Measurements from ENCODE around the gene YPEL2.
"Not testable (repeated sequence)": the region's sequence is repeated elsewhere in the genome, so short reads cannot be mapped to it uniquely, and the experiment has no call there.

Gene YPEL2

GRCh38 chr17:59392973-59393679, 61.7 kb downstream of the YPEL2 start:
- Histone ChIP-seq H3K4me3 (ENCODE audit: low read length) (no peak overlapping the region), H3K27me3 (ENCODE audit: control insufficient read depth, insufficient read depth, low read length) (no peaks in the 10 kb centered on the region), H3K9ac (ENCODE audit: low read length) (no peak overlapping the region), H3K36me3 (ENCODE audit: control insufficient read depth, insufficient read depth, low read length) (peaks cover 9% of the 10 kb centered on the region), H3K4me1 (ENCODE audit: control insufficient read depth, insufficient read depth, low read length) (no peaks in the 10 kb centered on the region), H3K9me3 (ENCODE audit: control insufficient read depth, low read length) (no peaks in the 10 kb centered on the region)

GRCh38 chr17:59393742-59394410, 62.4 kb downstream of the YPEL2 start:
- H3K9me3 ChIP-seq (ENCODE audit: control insufficient read depth, low read length); H3K4me3 ChIP-seq (ENCODE audit: low read length); H3K36me3 ChIP-seq (ENCODE audit: control insufficient read depth, insufficient read depth, low read length); H3K27me3 ChIP-seq (ENCODE audit: control insufficient read depth, insufficient read depth, low read length); H3K9ac ChIP-seq (ENCODE audit: low read length); H3K4me1 ChIP-seq (ENCODE audit: control insufficient read depth, insufficient read depth, low read length): not testable (repeated sequence)

DNA sequence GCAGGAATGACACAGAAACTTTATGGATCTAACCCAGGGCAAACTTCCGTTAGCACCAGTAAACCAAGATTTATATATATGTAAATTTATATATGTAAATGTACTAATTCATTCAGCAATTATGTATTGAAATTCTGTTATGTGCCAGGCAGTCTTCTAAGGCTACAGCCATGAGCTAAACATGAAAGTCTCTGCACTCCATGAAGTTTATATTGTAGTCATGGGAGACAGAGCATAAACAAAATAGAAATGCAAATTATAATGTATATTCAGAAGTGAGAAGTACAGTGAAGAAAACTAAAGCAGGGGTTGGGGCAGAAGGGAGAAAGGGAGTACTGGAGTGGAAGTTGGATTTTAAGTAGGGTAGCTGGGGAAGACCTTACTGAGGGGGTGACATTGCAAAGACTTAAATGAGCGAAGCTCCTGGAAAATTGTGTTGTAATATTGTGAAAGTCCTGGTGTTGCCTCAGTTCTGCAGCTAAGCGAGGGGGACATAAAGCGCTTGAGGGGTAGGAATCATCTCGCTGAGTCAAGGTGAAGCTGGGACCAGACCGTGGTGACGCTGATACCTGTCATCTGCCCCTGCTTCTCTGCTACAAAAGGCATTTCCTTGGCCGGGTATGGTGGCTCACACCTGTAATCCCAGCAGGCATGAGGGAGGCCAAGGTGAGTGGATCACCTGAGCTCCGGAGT, 64.8 kb downstream of the YPEL2 start:
- H3K9ac ChIP-seq (ENCODE audit: low read length), result no peak overlapping the region
- no peak overlapping the region for H3K4me3 ChIP-seq (ENCODE audit: low read length)
- peaks cover 8% of the 10 kb centered on the region for H3K4me1 ChIP-seq (ENCODE audit: control insufficient read depth, insufficient read depth, low read length)
- peaks cover 9% of the 10 kb centered on the region for H3K36me3 ChIP-seq (ENCODE audit: control insufficient read depth, insufficient read depth, low read length)
- no peaks in the 10 kb centered on the region for H3K9me3 ChIP-seq (ENCODE audit: control insufficient read depth, low read length)
- H3K27me3 ChIP-seq (ENCODE audit: control insufficient read depth, insufficient read depth, low read length), result no peaks in the 10 kb centered on the region

GRCh38 chr17:59397316-59398073, 66.0 kb downstream of the YPEL2 start:
- Histone ChIP-seq H3K9ac (ENCODE audit: low read length) (no peak overlapping the region), H3K36me3 (ENCODE audit: control insufficient read depth, insufficient read depth, low read length) (peaks cover 9% of the 10 kb centered on the region), H3K9me3 (ENCODE audit: control insufficient read depth, low read length) (no peaks in the 10 kb centered on the region)

GRCh38 chr17:59399914-59400313, 68.5 kb downstream of the YPEL2 start:
- H3K36me3 ChIP-seq (ENCODE audit: control insufficient read depth, insufficient read depth, low read length), result peaks cover 9% of the 10 kb centered on the region
- no peak overlapping the region for H3K4me3 ChIP-seq (ENCODE audit: low read length)
- no peaks in the 10 kb centered on the region for H3K27me3 ChIP-seq (ENCODE audit: control insufficient read depth, insufficient read depth, low read length)
- no peaks in the 10 kb centered on the region for H3K9me3 ChIP-seq (ENCODE audit: control insufficient read depth, low read length)
- H3K4me1 ChIP-seq (ENCODE audit: control insufficient read depth, insufficient read depth, low read length), result peaks cover 13% of the 10 kb centered on the region
- H3K9ac ChIP-seq (ENCODE audit: low read length), result no peak overlapping the region

More at GRCh38 chr17:59397316-59398073, 66.0 kb downstream of the YPEL2 start:
- Histone ChIP-seq H3K27me3 (ENCODE audit: control insufficient read depth, insufficient read depth, low read length) (no peaks in the 10 kb centered on the region), H3K4me1 (ENCODE audit: control insufficient read depth, insufficient read depth, low read length) (peaks cover 13% of the 10 kb centered on the region), H3K4me3 (ENCODE audit: low read length) (no peak overlapping the region)

- Histone ChIP-seq H3K4me3 (ENCODE audit: low read length) (no peak overlapping the region), H3K9me3 (ENCODE audit: control insufficient read depth, low read length) (no peaks in the 10 kb centered on the region), H3K4me1 (ENCODE audit: control insufficient read depth, insufficient read depth, low read length) (peaks cover 13% of the 10 kb centered on the region), H3K36me3 (ENCODE audit: control insufficient read depth, insufficient read depth, low read length) (peaks cover 6% of the 10 kb centered on the region), H3K9ac (ENCODE audit: low read length) (no peak overlapping the region), H3K27me3 (ENCODE audit: control insufficient read depth, insufficient read depth, low read length) (no peaks in the 10 kb centered on the region)
These were observed 69.4 kb downstream of the YPEL2 start for GRCh38 chr17:59400858-59401257.

DNA sequence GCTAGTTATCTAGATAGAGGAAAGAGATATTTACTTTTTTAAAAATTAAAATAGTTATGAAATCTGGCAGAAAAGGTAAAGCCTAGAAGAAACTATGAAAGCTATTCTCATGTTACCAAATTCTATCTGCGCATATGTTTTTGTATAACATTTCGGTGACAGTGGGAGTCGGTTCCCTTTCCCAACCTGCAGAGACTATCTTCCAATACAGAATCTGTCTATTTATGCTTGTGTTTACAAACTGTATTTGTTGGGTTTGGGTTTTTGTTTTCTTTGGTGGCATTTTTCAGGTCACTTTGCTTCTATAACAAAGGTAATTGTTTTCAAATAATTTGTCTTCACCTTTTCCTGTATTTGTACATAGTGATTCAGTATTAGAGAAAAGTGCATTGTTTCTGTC, 69.8 kb downstream of the YPEL2 start:
- Histone ChIP-seq H3K4me1 (ENCODE audit: control insufficient read depth, insufficient read depth, low read length) (peaks cover 17% of the 10 kb centered on the region), H3K36me3 (ENCODE audit: control insufficient read depth, insufficient read depth, low read length) (peaks cover 6% of the 10 kb centered on the region), H3K4me3 (ENCODE audit: low read length) (no peak overlapping the region), H3K9ac (ENCODE audit: low read length) (no peak overlapping the region), H3K9me3 (ENCODE audit: control insufficient read depth, low read length) (no peaks in the 10 kb centered on the region), H3K27me3 (ENCODE audit: control insufficient read depth, insufficient read depth, low read length) (no peaks in the 10 kb centered on the region)

DNA sequence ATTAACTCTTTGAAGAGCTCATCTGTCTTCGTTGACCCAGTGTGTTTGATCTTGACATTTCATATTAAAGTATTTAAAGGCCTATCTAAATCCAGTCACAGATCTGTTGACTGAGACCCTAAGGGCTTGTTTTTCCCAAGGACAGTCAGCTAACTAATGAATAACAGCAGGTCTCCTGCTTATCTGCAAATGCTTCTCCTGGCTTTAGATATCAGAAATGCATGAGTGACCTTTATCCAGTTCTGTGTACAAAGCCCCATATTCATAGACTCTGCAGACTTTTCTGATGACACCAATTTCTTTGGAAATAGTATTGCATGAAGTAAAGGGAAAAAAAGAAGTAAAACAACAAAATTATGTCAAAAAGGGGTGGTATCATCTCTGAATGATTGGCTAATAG, 70.3 kb downstream of the YPEL2 start:
- peaks cover 6% of the 10 kb centered on the region for H3K36me3 ChIP-seq (ENCODE audit: control insufficient read depth, insufficient read depth, low read length)
- no peak overlapping the region for H3K4me3 ChIP-seq (ENCODE audit: low read length)

DNA sequence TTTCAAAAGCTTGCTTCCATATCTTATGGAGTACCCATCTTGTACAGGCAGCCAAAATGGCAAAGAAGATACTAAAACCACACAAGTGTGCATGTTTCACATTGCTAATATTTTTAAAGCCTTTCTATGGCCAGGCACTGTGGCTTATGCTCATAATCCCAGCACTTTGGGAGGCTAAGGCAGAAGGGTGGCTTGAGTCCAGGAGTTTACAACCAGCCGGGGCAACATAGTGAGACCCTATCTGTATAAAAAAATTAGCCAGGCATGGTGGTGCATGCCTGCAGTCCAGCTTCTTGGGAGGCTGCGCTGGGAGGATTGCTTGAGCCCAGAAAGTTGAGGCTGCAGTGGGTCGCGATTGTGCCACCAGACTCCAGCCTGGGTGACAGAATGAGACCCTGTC, 71.3 kb downstream of the YPEL2 start:
- H3K4me1 ChIP-seq (ENCODE audit: control insufficient read depth, insufficient read depth, low read length), result peaks cover 25% of the 10 kb centered on the region

More for the DNA sequence above, 70.3 kb downstream of the YPEL2 start:
- peaks cover 22% of the 10 kb centered on the region for H3K4me1 ChIP-seq (ENCODE audit: control insufficient read depth, insufficient read depth, low read length)
- H3K9me3 ChIP-seq (ENCODE audit: control insufficient read depth, low read length), result no peaks in the 10 kb centered on the region
- no peaks in the 10 kb centered on the region for H3K27me3 ChIP-seq (ENCODE audit: control insufficient read depth, insufficient read depth, low read length)
- H3K9ac ChIP-seq (ENCODE audit: low read length), result no peak overlapping the region

DNA sequence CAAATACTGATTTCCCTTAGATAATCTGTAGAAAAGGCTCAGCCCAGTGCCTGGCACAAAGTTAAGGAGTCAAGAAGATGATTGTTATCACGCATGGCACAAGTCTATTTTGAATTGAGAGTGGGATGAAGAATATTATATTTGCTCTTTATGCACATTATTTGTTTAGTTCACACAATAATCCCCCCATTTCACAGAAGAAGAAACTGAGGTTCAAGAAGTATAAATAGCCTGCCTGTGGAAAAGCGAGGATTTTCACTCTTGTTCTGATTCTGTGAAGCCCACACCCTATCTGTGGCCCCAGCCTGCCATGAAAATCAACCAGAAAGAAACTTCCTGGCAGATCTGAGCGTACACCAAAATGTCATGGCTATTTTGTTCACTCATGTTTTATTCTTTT, 73.0 kb downstream of the YPEL2 start:
- no peak overlapping the region for H3K4me3 ChIP-seq (ENCODE audit: low read length)
- no peak overlapping the region for H3K9ac ChIP-seq (ENCODE audit: low read length)
- no peaks in the 10 kb centered on the region for H3K9me3 ChIP-seq (ENCODE audit: control insufficient read depth, low read length)
- no peaks in the 10 kb centered on the region for H3K36me3 ChIP-seq (ENCODE audit: control insufficient read depth, insufficient read depth, low read length)
- H3K27me3 ChIP-seq (ENCODE audit: control insufficient read depth, insufficient read depth, low read length), result no peaks in the 10 kb centered on the region
- peaks cover 25% of the 10 kb centered on the region for H3K4me1 ChIP-seq (ENCODE audit: control insufficient read depth, insufficient read depth, low read length)

More for the DNA sequence above, 71.3 kb downstream of the YPEL2 start:
- no peaks in the 10 kb centered on the region for H3K9me3 ChIP-seq (ENCODE audit: control insufficient read depth, low read length)
- no peaks in the 10 kb centered on the region for H3K27me3 ChIP-seq (ENCODE audit: control insufficient read depth, insufficient read depth, low read length)
- H3K9ac ChIP-seq (ENCODE audit: low read length), result no peak overlapping the region
- no peak overlapping the region for H3K4me3 ChIP-seq (ENCODE audit: low read length)
- H3K36me3 ChIP-seq (ENCODE audit: control insufficient read depth, insufficient read depth, low read length), result no peaks in the 10 kb centered on the region

- peaks cover 18% of the 10 kb centered on the region for H3K4me1 ChIP-seq (ENCODE audit: control insufficient read depth, insufficient read depth, low read length)
- no peak overlapping the region for H3K4me3 ChIP-seq (ENCODE audit: low read length)
These were observed 74.7 kb downstream of the YPEL2 start for GRCh38 chr17:59405944-59406705.

More at GRCh38 chr17:59405944-59406705, 74.7 kb downstream of the YPEL2 start:
- H3K9ac ChIP-seq (ENCODE audit: low read length), result no peak overlapping the region
- no peaks in the 10 kb centered on the region for H3K9me3 ChIP-seq (ENCODE audit: control insufficient read depth, low read length)
- no peaks in the 10 kb centered on the region for H3K27me3 ChIP-seq (ENCODE audit: control insufficient read depth, insufficient read depth, low read length)
- no peaks in the 10 kb centered on the region for H3K36me3 ChIP-seq (ENCODE audit: control insufficient read depth, insufficient read depth, low read length)
